ENCODE measurements around the gene INPP5D. TPM values are rescaled to one million over a fixed set of nuclear protein-coding genes. Genes with fewer than 3 reads are reported as not detected.

The INPP5D gene
- total and polyA plus RNA-seq, 8 donors = 3.7 to 564 (median 8.5) TPM

- Histone ChIP-seq H3K4me3 (no peak overlapping the region), H3K27me3 (no peaks in the 10 kb centered on the region), H3K27ac (no peak overlapping the region), H3K4me1 (peaks cover 9 to 34% (median 17%) of the 10 kb centered on the region in 4 donors), H3K9me3 (no peaks in the 10 kb centered on the region), H3K36me3 (peaks cover 0 to 22% (median 6%) of the 10 kb centered on the region in 4 donors)
- DNase-seq = no peak
- WGBS, 5 donors = 85 to 93% (median 92%) methylated on average over 8 of the region's 8 CpGs
- no peak for TF ChIP-seq POLR2A (IDR thresholded peaks at IDR 0.05)
- TF ChIP-seq, protein P1, sequence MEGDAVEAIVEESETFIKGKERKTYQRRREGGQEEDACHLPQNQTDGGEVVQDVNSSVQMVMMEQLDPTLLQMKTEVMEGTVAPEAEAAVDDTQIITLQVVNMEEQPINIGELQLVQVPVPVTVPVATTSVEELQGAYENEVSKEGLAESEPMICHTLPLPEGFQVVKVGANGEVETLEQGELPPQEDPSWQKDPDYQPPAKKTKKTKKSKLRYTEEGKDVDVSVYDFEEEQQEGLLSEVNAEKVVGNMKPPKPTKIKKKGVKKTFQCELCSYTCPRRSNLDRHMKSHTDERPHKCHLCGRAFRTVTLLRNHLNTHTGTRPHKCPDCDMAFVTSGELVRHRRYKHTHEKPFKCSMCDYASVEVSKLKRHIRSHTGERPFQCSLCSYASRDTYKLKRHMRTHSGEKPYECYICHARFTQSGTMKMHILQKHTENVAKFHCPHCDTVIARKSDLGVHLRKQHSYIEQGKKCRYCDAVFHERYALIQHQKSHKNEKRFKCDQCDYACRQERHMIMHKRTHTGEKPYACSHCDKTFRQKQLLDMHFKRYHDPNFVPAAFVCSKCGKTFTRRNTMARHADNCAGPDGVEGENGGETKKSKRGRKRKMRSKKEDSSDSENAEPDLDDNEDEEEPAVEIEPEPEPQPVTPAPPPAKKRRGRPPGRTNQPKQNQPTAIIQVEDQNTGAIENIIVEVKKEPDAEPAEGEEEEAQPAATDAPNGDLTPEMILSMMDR (IDR thresholded peaks at IDR 0.05) = no peak
- TF ChIP-seq POLR2AphosphoS5 (IDR thresholded peaks at IDR 0.05) = no peak
- TF ChIP-seq EP300 (IDR thresholded peaks at IDR 0.05) = no peak
- intact Hi-C loops (cut with DNase I; ENCODE audit: low total_unique reads) = no loop called here
Observed at GRCh38 chr2:233210281-233210680, 150.1 kb downstream of the INPP5D start.

DNA sequence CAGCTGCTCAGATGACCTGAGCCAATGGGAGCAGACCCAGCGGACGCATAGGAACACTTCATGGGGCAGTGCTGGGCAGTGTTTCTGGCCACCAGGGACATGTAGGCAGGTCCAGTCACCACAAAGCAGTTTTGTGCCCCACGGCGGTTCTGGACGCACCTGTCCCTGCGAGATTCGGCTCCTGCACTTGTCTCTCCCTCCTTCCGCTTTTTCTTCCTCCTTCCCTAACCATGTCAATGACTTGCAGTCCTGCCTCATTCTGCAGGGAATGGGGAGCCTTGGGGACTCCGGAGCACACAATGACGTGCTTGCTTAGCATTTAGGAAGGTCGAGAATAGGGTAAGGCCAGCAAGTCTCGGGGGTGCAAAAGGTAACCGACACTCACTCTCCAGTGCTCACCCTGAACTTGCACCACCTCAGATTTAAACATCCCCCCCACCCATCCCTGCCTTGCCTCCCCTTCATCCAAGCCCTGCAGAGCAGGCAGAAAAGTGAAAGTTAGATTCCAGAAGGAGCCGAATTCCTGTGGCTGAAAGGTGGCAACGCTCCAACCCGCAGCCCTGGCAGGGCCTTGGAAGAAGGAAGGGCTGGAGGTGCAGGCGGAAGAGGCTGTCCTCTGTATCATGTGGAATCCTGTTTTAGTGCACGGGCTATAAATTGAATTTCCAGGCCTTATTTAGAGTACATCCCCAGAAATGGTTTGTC is 150.9 kb downstream of the INPP5D start:
- DNase-seq = peak; percentile 86 to 87
- WGBS, 5 donors = 36 to 55% (median 52%) methylated on average over 18 of the region's 18 CpGs
- H3K27me3 ChIP-seq = no peaks in the 10 kb centered on the region
- H3K36me3 ChIP-seq = peaks cover 0 to 20% (median 6%) of the 10 kb centered on the region in 4 donors
- no peaks in the 10 kb centered on the region for H3K9me3 ChIP-seq
- TF ChIP-seq EP300 (IDR thresholded peaks at IDR 0.05) (no peak), POLR2AphosphoS5 (IDR thresholded peaks at IDR 0.05) (peak in 1 of 3 donors; percentile 51)
- peak overlapping the region in 1 of 5 donors; percentile 9 for H3K27ac ChIP-seq
- intact Hi-C loops (cut with DNase I; ENCODE audit: low total_unique reads) = no loop called here
- peaks cover 9 to 34% (median 17%) of the 10 kb centered on the region in 4 donors for H3K4me1 ChIP-seq
- H3K4me3 ChIP-seq = peak overlapping the region; percentile 3 to 38 (median 22)

DNA sequence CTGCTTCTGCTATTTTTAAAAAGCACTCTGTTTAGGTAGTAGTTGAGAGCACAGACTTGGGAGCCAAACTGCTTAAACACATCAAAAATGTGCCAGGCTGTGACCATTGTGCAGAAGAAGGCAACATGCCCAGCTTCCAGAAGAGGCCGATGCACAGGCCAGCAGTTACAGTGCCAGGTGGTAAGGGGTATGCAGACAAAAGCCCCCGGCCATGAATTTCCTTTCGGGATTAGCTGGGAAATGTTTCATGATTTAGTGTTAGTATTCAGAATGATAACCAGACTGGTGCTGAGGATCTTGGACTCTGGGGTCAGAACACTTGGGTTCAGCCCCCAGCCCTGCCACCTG is 151.4 kb downstream of the INPP5D start:
- no peak overlapping the region for H3K4me3 ChIP-seq
- no peaks in the 10 kb centered on the region for H3K27me3 ChIP-seq
- DNase-seq = no peak
- TF ChIP-seq EP300 (IDR thresholded peaks at IDR 0.05) (no peak), POLR2AphosphoS5 (IDR thresholded peaks at IDR 0.05) (no peak), POLR2A (IDR thresholded peaks at IDR 0.05) (no peak)
- TF ChIP-seq, protein P1 (IDR thresholded peaks at IDR 0.05) = no peak
- peaks cover 9 to 34% (median 17%) of the 10 kb centered on the region in 4 donors for H3K4me1 ChIP-seq
- 40 to 54% (median 49%) methylated on average over 3 of the region's 3 CpGs for WGBS, 5 donors
- peaks cover 0 to 15% (median 5%) of the 10 kb centered on the region in 4 donors for H3K36me3 ChIP-seq
- H3K9me3 ChIP-seq = no peaks in the 10 kb centered on the region
- H3K27ac ChIP-seq = peak overlapping the region in 1 of 5 donors; percentile 9
- intact Hi-C loops (cut with DNase I; ENCODE audit: low total_unique reads) = no loop called here

- Histone ChIP-seq H3K4me3 (no peak overlapping the region), H3K27ac (no peak overlapping the region), H3K36me3 (peaks cover 0 to under 1% (median 0%) of the 10 kb centered on the region in 4 donors), H3K9me3 (no peaks in the 10 kb centered on the region), H3K27me3 (no peaks in the 10 kb centered on the region), H3K4me1 (peaks cover 9 to 34% (median 17%) of the 10 kb centered on the region in 4 donors)
- TF ChIP-seq, protein P1 (IDR thresholded peaks at IDR 0.05) = no peak
- TF ChIP-seq EP300 (IDR thresholded peaks at IDR 0.05) (no peak), POLR2AphosphoS5 (IDR thresholded peaks at IDR 0.05) (no peak), POLR2A (IDR thresholded peaks at IDR 0.05) (no peak)
- DNase-seq = no peak
- 81 to 90% (median 89%) methylated on average over 15 of the region's 15 CpGs for WGBS, 5 donors
- intact Hi-C loops (cut with DNase I; ENCODE audit: low total_unique reads) = no loop called here
Observed at GRCh38 chr2:233213011-233213410, 152.9 kb downstream of the INPP5D start.

DNA sequence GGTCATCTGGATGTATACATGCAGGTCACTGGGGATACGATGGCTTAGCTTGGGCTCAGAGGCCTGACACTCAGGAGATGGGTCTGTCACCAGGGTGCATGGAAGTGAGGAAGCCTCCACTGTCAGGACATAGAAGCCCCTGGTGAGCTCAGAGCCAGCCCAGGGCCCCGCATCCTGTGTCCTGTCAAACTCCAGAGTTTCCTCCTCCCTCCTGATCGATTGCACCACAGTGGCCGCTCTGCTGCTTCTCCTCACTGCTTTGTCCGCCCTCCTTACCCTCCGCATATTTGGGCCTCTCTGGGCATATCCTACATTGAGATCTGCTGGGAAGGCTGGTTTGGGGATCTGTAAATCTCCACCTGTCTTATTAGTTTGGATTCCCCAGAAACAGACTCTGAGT is 153.8 kb downstream of the INPP5D start:
- H3K9me3 ChIP-seq = no peaks in the 10 kb centered on the region
- H3K27ac ChIP-seq = no peak overlapping the region
- H3K4me1 ChIP-seq = peaks cover 9 to 26% (median 17%) of the 10 kb centered on the region in 4 donors
- no peak overlapping the region for H3K4me3 ChIP-seq
- no peaks in the 10 kb centered on the region for H3K27me3 ChIP-seq
- DNase-seq = no peak
- WGBS, 5 donors = 80 to 91% (median 86%) methylated on average over 6 of the region's 6 CpGs
- H3K36me3 ChIP-seq = no peaks in the 10 kb centered on the region
- no peak for TF ChIP-seq EP300 (IDR thresholded peaks at IDR 0.05)
- no peak for TF ChIP-seq POLR2A (IDR thresholded peaks at IDR 0.05)
- intact Hi-C loops (cut with DNase I; ENCODE audit: low total_unique reads) = no loop called here

Data from stomach (tissue), 9 donors.